ENCODE results near the gene JPH4.
"Not testable (repeated sequence)": the region's sequence is repeated elsewhere in the genome, so short reads cannot be mapped to it uniquely, and the experiment has no call there.

- TF ChIP-seq CHD2 (IDR thresholded peaks at IDR 0.05; ENCODE audit: low read length); MAX (IDR thresholded peaks at IDR 0.05); EZH2 (IDR thresholded peaks at IDR 0.05; ENCODE audit: low read depth, low read length, severe bottlenecking); CTCF (IDR thresholded peaks at IDR 0.05; ENCODE audit: control extremely low read depth in 1 of 3, insufficient read depth in 1 of 3, low read depth in 1 of 3, low read length in 3 of 3); NRF1 (IDR thresholded peaks at IDR 0.05; ENCODE audit: low read depth, low read length); GTF2F1 (IDR thresholded peaks at IDR 0.05; ENCODE audit: borderline replicate concordance, low read depth, low read length): not testable (repeated sequence)
Observed at GRCh38 chr14:23584527-23585203, 6.1 kb upstream of the JPH4 start.

All from H1 (cell line).